Measurements from ENCODE around the gene DBF4B. TPM values are rescaled to one million over a fixed set of nuclear protein-coding genes. Genes with fewer than 3 reads are reported as not detected.
A peak's percentile ranks its signal among the peaks of the same experiment; 100 is the strongest.

The DBF4B gene
- total RNA-seq, 1 donor from 2014 or later: 27.7 TPM

DNA sequence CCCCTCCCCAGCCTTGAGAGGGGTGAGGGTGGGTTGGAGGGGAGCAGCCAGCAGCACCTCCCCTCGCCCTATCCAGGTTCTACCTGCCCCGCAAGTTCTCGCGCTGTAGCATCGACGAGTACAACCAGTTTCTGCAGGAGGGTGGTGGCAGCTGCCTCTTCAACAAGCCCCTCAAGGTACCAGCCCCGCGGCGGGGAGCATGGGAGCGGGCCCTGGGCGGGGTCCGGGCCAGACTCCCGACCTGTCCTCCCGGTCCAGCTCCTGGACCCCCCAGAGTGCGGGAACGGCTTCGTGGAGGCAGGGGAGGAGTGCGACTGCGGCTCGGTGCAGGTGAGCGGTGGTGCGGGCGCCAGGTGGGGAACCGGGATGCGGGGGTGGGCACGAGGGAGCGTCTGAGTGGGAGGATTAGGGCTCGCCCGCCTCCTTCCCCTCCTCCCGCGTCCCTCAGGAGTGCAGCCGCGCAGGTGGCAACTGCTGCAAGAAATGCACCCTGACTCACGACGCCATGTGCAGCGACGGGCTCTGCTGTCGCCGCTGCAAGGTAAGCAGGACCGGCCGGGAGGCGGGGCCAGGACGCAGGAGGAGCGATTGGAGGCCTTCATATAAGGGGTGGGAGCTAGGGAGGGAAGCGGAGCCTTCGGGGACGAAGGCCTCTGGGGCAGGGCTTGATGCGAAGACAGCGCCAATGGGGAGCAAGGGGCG, 66.8 kb downstream of the DBF4B start:
- peak overlapping the region; percentile 89 for H3K27ac Mint-ChIP-seq
- H3K4me1 Mint-ChIP-seq (ENCODE audit: unreplicated experiment): no peaks in the 10 kb centered on the region
- H3K9me3 Mint-ChIP-seq: no peaks in the 10 kb centered on the region
- DNase-seq (ENCODE audit: extremely low spot score, unreplicated experiment): peak; percentile 95
- H3K27me3 Mint-ChIP-seq: peaks cover 4% of the 10 kb centered on the region
- peak overlapping the region; percentile 93 for H3K4me3 Mint-ChIP-seq
- TF ChIP-seq, protein P1, sequence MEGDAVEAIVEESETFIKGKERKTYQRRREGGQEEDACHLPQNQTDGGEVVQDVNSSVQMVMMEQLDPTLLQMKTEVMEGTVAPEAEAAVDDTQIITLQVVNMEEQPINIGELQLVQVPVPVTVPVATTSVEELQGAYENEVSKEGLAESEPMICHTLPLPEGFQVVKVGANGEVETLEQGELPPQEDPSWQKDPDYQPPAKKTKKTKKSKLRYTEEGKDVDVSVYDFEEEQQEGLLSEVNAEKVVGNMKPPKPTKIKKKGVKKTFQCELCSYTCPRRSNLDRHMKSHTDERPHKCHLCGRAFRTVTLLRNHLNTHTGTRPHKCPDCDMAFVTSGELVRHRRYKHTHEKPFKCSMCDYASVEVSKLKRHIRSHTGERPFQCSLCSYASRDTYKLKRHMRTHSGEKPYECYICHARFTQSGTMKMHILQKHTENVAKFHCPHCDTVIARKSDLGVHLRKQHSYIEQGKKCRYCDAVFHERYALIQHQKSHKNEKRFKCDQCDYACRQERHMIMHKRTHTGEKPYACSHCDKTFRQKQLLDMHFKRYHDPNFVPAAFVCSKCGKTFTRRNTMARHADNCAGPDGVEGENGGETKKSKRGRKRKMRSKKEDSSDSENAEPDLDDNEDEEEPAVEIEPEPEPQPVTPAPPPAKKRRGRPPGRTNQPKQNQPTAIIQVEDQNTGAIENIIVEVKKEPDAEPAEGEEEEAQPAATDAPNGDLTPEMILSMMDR (conservative IDR thresholded peaks at IDR 0.05): peak; percentile 52
- H3K36me3 Mint-ChIP-seq: no peaks in the 10 kb centered on the region

DNA sequence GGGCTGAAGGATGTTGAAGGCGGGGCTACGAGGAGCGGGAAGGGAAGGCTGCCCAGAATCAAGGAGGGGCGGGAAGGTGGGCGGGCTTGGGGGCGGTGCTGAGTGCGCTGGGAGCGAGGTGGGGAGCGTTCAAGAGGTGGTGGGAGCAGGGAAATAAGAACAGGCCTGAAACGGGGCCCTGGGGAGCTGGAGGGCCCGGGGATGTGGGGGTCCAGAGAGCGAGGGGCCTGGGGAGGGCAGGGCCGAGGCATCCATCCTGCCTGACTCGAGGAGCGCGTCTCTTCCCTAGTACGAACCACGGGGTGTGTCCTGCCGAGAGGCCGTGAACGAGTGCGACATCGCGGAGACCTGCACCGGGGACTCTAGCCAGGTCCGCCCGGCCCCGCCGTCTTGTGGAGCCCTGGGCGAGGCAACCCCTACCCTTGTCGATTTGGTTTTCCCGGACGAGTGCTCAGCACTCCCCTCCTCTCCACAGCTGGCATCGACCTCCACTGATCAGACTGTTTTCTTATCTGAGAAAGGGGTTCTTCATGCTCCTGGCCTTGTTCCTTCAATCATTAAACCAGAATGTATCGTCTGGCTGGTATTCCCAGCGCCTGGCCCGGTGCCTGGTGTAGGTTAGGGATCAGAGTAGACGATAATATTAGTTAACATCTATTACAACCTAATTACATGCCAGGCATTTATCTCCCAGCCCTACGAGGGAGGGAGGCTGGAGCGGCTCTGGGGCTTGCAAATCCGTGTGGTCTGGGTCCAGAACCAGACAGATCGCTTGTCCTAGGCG, 67.6 kb downstream of the DBF4B start:
- Mint-ChIP-seq H3K27me3 (peaks cover 4% of the 10 kb centered on the region), H3K4me1 (ENCODE audit: unreplicated experiment) (no peaks in the 10 kb centered on the region), H3K36me3 (no peaks in the 10 kb centered on the region), H3K27ac (peak overlapping the region; percentile 89), H3K4me3 (peak overlapping the region; percentile 93), H3K9me3 (no peaks in the 10 kb centered on the region)
- TF ChIP-seq, protein P1 (conservative IDR thresholded peaks at IDR 0.05): no peak
- DNase-seq (ENCODE audit: extremely low spot score, unreplicated experiment): no peak

DNA sequence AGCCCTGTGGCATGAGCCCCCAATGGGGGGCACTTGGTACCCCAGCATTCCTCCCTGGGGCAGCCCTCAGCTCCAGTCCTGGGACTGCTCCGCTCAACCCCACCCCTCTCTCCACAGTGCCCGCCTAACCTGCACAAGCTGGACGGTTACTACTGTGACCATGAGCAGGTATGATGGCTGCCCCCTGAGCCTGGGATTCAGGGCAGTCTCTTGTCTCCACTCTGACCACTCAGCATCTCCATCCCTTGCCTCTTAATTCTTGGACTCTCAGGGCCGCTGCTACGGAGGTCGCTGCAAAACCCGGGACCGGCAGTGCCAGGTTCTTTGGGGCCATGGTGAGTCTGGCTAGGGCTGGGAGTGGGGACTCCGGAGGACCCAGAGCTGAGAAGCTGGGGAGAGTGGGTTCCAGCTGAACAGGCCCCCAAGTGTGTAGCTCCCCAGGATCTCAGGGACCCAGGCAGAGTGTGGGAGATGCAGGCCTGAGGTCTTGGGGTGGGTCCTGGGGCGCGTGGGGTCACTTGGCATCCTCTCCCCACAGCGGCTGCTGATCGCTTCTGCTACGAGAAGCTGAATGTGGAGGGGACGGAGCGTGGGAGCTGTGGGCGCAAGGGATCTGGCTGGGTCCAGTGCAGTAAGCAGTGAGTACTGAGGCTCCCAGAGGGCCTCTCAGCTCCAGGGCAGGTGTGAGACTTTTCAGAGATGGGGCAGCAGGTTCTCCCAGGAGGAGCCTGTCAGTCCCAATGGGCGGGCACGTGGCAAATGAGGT, 68.3 kb downstream of the DBF4B start:
- TF ChIP-seq, protein P1 (conservative IDR thresholded peaks at IDR 0.05): no peak
- Mint-ChIP-seq H3K36me3 (no peaks in the 10 kb centered on the region), H3K27ac (no peak overlapping the region), H3K27me3 (peaks cover 4% of the 10 kb centered on the region), H3K4me3 (peak overlapping the region; percentile 93), H3K9me3 (no peaks in the 10 kb centered on the region), H3K4me1 (ENCODE audit: unreplicated experiment) (peaks cover 2% of the 10 kb centered on the region)
- no peak for DNase-seq (ENCODE audit: extremely low spot score, unreplicated experiment)

DNA sequence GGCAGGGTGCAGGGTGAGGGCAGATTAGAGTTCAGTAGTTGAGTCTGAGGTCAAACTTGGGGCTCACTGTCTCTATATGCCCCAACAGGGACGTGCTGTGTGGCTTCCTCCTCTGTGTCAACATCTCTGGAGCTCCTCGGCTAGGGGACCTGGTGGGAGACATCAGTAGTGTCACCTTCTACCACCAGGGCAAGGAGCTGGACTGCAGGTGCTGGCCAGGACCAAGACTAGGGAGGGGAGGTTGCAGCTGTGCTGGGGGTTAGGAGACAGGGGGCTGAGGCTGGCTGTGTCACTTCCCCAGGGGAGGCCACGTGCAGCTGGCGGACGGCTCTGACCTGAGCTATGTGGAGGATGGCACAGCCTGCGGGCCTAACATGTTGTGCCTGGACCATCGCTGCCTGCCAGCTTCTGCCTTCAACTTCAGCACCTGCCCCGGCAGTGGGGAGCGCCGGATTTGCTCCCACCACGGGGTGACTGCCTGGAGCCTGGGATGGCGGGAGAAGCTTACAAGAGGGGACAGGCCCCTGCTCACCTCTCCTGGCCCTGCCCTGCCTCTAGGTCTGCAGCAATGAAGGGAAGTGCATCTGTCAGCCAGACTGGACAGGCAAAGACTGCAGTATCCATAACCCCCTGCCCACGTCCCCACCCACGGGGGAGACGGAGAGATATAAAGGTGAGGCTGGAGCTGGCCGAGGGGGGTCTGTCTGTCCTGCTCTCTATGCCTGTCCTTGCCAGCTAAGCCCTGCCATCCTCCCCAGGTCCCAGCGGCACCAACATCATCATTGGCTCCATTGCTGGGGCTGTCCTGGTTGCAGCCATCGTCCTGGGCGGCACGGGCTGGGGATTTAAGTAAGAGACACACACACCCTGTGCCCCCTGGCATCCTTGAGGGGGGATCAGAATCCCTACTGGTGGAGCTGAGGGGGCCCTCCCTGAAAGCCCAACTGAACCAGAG, 69.2 kb downstream of the DBF4B start:
- peak overlapping the region; percentile 31 for H3K4me3 Mint-ChIP-seq
- peaks cover 4% of the 10 kb centered on the region for H3K27me3 Mint-ChIP-seq
- H3K36me3 Mint-ChIP-seq: no peaks in the 10 kb centered on the region
- no peaks in the 10 kb centered on the region for H3K9me3 Mint-ChIP-seq
- H3K27ac Mint-ChIP-seq: no peak overlapping the region
- H3K4me1 Mint-ChIP-seq (ENCODE audit: unreplicated experiment): peaks cover 8% of the 10 kb centered on the region
- DNase-seq (ENCODE audit: extremely low spot score, unreplicated experiment): no peak
- TF ChIP-seq, protein P1 (conservative IDR thresholded peaks at IDR 0.05): no peak

All from type B pancreatic cell (in vitro differentiated cells).